HG03103 (cell line): Measurements from ENCODE around the gene TBC1D22A.
"Not testable (repeated sequence)": the region's sequence is repeated elsewhere in the genome, so short reads cannot be mapped to it uniquely, and the experiment has no call there.

Source experiments
- ATAC-seq: cut with Tn5 transposase; IDR thresholded peaks from one replicate; pipeline ENCODE4 v1.9.1; 2021; ENCODE audit warnings: low read depth; ENCODE audit not compliant: unreplicated experiment

The TBC1D22A gene

DNA sequence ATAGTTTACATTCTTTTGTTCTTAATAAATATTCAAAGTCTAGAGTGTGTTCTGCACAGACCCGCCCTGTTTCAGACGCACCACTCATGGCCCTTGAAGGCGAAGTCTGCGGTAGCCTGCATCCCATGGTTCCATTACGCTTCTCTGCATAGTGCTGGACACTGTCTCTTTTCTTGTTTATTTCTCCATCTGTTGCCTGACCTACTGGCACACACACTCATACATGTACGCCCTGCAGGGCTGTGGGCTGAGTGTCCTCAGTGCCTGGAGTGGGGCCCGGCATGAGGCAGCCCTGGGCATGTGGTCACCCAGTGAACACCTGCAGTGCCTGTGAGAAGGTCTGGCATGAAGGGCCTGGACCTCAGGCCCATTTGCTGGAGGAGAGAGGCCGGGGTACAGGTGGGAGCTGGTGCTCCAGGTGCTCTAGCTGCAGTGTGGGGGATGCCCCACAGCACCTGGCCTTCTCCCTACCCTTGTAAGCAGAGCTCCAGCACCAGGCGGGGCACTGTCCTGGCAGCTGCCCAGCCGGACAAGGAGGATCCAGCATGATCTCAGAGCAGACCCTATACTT lies 404.1 kb downstream of the TBC1D22A start:
- ATAC-seq = no peak

DNA sequence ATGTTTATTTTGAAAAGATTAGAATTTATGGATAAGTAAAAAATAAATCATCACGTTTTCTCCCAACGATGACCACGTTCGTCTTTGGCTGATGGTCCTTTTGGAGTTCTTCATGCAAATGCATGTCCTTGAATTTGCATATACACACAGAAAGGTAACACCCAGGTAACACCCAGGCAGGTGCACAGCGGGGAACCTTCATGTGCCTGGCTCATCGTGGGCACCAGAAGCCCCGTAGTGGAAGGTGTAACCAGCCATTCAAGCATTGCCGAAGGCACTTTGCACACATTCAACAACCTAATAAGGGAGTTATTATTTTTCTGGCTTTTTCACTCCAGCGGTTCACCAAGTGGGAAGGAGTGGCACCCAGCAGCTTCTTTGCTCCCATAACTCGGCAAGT lies 404.6 kb downstream of the TBC1D22A start:
- no peak for ATAC-seq

DNA sequence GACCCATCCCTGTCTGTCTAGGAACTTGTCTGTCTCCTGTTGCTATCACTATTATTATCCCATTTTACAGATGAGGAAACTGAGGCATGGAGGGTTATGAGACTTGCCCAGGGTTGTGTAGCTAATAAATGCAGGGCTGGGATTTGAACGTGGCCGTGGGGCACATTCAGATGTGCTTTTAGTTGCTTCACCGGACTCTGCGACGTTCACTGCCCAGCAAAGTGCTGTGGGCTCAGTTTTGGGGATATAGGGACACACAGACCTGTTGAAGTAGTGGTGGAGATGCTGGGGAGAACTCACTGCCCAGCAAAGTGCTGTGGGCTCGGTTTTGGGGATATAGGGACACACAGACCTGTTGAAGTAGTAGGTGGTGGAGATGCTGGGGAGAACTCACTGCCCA lies 405.5 kb downstream of the TBC1D22A start:
- not testable (repeated sequence) for ATAC-seq

DNA sequence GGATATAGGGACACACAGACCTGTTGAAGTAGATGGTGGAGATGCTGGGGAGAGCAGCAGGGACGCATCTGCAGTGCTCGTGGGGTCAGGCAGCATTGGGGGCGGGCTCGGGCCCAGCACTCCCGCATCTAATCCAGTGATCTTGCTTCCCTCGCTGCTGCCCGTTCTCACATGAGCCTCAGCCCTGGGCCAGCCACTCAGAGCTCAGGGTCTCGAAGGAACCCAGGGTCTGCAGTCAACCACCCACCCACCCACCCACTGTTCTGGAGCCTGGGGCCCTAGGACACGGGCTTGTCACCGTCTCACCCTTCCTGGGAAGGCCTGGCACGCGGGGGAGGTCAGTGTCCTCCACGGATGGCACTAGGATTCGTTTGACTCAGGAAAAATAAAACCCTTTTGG lies 406.0 kb downstream of the TBC1D22A start:
- no peak for ATAC-seq

DNA sequence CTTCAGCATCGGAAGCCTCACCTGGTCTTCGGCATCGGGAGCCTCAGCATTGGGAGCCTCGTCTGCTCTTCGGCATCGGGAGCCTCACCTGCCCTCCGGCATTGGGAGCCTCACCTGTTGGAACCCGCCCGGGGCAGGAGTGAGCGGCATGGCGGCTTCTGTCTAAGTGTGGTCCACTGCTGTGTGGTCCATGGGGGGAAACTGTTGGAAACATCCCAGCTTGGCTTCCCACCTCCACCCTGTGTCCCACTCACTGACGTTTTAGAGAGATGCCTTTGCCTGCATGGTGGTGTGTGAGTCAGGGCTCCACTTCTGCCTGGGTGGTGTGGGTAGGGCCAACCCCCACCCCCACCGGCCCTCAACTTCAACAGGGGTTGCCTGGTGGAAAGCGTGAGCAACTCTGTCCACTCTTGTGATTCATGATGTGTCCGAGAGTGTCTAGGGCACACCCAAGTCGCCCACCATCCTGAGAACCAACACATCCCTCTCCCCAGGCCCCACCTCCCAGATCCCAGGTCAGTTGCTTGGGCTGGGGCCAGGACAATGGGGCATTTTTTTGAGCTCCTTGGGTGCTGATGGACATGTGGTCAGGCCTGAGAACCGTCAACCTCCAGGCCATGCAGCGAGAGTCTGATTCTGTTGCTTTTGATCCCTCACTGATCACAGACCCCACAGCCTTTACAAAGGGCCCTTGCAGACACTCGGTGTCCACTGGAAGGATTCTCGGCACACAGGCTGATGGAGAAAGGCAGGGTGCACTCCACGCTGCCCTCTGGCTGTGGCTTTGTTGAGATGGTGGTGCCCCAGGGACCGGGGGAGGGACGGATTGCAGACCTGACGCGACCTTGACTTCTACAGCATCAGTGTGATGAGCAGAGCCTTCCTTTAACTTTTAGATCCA lies 406.7 kb downstream of the TBC1D22A start:
- ATAC-seq = no peak

DNA sequence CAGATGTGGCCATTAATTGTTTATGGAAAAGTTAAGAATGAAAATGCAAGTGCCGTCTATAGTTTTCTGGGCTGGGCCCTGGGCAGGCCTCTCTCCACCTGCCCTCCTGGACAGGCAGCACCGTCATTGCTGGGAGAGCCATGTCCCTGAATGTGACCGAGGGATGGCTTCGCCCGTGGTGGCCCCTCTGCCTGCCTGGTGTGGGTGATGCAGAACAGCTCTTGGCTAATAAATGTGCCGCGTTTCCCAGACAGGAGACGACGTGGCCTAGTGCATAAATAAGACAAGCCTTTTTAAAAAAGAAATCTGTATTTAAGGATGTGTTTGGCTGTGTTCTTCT lies 407.3 kb downstream of the TBC1D22A start:
- ATAC-seq = no peak

DNA sequence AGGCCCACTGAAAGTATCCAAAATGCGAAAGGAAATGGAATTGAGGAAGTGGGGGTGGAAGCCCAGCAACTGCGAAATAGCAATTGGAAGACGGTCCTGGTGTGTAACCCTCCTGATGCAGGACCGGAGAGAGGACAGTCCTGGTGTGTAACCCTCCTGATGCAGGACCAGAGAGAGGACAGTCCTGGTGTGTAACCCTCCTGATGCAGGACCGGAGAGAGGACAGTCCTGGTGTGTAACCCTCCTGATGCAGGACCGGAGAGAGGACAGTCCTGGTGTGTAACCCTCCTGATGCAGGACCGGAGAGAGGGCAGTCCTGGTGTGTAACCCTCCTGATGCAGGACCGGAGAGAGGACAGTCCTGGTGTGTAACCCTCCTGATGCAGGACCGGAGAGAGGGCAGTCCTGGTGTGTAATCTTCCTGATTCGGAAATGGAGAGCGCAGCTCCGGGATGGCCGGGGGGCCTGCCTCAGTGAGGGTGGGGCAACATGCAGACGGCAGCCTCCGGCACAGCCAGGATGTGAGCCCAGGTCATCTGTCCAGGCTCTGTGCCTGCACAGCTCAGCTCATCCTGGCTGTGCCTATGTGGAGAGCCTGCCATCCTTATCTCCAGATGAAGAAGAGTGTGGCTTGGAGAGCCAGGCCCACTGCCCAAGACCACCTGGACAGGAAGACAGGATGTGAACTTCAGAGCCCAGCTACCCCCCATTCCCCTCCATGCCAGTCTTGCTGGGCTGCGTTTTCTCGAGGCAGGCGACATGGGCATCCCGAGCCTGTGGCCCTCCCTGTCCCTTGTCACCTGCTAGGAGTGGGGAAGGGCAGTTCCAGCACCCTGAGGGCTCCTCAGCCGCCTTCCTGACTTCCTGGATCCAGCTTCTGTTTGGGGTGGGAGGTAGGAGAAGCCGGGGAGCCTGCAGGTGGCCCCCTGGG lies 408.3 kb downstream of the TBC1D22A start:
- ATAC-seq = not testable (repeated sequence)

DNA sequence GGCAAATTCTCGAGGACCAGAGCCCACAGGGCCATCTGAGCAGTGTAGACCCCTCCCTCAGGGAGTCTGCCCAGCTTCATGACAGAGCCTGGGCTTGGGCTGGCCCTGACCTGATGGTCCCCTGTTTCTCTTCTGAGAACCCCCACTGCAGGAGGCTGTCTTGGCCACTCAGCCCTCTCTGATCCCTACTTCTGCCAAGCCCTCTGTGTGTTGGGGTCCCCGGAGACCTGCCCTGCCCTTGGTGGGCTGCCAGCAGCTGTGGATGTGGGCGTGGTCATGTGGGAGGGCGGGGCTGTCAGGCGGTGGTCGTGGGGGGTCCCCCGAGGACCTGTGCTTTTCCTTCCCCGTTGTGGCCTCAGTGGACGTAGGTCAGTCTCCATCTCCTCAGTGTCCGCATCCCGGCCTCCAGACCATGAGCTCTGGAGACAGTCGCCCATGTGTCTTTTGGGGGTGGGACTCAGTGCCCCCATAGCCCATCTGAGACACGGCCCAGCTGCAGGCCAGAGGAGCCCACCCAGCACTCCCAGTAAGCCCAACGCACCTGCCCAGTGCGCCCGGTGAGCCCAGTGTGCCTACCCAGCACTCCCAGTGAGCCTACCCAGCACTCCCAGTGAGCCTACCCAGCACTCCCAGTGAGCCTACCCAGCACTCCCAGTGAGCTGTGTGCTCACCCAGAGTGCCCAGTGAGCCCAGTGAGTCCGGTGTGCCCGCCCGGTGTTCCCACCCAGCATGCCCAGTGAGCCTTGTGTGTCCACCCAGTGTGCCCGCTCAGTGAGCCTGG lies 409.2 kb downstream of the TBC1D22A start:
- ATAC-seq = no peak

DNA sequence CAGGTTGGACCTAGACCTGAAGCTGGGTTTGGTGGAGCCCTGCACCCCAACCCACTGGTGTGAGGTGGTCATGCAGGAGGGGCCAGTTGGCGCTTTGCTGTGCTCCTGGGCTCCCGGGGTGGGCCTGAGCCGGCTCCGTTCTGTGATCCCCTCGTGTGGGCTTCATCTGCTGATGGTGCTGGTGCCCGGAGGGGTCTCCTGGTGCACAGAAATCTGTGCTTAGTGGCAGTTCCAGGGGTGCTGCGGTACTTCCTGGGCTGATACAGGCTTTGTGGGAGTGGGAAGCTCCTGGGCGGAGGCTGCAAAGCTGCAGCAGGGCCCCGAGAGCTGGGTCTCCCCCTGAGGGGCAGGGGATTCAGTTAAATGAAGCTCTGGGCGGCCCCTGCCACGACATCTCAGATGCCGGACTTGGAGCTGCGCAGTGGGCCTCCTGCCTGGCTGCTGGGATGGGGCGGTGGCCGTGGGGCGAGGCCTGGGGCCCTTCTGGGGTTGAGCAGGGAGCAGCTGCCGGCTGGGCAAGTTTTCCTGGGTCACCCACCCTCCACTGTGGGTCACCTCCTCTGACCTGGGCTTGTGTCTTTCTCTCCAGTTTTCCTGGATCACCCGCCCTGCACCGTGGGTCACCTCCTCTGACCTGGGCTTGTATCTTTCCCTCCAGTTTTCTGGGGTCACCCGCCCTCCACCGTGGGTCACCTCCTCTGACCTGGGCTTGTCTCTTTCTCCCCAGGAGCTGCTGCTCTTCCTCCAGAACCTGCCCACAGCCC lies 410.5 kb downstream of the TBC1D22A start:
- ATAC-seq = no peak

DNA sequence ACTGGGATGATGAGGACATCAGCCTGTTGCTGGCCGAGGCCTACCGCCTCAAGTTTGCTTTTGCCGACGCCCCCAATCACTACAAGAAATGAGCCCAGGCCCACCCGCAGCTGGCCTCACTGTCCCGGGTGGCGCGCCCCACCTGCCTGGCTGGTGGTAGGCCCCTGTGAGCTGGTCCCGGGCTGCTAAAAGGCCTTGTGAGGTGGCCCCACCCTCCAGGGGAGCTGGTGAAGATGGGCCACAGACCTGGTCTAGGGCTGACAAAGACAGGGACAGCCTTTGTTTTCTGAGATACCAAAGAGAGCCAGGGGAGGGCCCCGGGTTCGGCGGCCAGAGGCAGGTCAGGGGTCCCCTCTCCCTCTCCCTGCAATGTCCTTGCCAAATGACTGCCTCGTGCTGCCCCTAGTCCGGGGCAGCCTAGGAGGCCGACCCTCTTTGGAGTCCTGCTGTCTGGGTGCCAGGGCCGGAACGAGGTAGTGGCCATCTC lies 411.1 kb downstream of the TBC1D22A start:
- ATAC-seq = no peak

DNA sequence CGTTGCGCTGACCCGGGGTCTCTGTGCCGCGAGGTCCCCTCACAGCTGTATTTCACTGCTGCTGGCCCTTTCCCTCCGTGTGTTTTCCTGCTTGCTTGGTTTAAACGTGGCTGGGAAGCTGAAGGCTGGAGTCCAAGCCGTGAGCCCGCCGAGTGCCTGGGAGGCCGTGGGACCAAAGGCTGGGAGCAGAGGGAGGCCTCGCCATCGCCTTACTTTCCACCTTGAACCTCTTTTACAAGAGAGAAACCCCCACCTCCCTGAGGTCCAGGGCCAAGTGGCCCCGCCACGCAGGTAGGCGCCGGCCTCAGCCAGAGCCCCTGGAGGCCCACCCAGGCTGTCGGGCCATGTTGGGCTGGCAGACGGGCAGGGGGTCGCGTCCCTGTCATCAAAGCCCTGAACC lies 411.6 kb downstream of the TBC1D22A start:
- no peak for ATAC-seq

DNA sequence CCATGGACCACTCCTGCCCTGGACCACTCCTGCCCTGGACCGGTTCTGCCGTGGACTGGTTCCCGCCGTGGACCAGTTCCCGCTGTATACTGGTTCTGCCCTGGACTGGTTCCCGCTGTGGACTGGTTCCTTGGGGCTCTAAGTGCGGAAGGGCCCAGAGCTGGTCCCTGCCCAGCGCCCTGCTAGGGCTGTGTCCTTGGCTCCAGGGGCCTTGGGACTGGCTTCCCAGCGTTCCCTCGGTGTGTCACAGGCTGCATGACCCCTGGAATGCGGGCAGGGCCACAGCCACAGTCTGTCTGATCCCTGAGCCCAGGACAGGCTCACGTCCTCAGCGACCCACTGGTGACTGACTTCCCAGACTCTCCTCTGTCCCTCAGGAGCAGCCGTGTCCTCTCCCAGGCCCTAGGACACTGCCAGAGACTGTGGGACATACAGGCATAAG lies 412.2 kb downstream of the TBC1D22A start:
- no peak for ATAC-seq

DNA sequence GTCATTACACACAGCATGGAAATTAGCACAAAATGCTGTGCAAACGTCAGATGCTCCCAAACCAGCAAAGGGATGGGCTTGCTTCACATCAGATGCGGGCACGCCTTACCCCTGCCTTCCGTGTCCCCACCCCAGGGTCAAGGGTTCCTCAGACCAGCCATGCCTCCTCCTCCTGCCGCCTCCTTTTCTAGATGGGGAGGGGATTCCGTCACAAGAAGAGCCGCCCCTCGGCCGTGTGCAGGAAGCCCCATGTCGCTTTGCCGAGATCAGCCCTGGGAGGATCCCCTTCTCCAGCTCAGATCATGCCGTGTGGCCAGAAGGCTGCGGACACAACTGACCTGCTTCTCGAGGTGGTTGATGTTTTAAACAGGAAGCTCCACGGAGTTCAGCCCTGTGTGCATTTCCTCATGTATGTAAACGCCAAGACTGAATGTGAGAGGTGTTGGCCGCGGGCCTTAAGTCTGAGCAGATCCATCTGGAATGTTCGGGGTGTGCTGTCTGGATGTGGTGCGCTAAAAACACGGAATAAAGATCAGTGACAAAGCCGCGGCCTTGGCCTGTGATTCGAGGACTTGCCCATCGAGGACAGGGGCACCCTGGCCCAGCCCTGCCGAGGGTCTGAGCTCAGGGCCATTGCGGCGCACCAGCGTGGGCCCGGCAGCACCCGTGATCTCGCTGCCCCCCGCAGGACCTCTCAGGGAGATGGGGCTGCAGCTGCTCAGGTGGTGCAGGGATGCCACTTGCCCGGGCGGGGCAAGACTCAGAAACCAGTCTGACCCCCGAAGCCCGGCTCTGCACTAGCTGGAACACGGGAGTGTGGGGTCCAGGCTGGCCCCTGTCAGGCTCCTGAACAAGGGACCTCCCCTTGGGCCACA lies 412.9 kb downstream of the TBC1D22A start:
- ATAC-seq = no peak

DNA sequence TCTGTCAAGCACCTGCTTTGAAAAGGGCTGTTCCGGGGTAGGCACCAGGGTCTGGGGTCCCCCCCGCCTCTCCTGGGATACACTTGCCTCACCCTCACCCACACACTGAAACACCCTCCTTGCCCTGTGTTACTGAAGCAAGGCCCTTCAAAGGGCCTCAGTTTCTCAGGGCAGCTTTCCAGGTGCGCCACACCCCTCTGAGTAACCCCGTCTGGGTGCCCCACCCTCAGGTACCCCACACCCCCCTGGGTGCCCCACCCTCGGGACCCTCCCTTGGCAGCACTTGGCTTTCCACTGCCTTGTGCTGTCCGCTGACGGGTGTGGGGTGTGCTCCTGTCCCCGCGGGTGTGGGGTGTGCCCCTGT lies 413.6 kb downstream of the TBC1D22A start:
- no peak for ATAC-seq

DNA sequence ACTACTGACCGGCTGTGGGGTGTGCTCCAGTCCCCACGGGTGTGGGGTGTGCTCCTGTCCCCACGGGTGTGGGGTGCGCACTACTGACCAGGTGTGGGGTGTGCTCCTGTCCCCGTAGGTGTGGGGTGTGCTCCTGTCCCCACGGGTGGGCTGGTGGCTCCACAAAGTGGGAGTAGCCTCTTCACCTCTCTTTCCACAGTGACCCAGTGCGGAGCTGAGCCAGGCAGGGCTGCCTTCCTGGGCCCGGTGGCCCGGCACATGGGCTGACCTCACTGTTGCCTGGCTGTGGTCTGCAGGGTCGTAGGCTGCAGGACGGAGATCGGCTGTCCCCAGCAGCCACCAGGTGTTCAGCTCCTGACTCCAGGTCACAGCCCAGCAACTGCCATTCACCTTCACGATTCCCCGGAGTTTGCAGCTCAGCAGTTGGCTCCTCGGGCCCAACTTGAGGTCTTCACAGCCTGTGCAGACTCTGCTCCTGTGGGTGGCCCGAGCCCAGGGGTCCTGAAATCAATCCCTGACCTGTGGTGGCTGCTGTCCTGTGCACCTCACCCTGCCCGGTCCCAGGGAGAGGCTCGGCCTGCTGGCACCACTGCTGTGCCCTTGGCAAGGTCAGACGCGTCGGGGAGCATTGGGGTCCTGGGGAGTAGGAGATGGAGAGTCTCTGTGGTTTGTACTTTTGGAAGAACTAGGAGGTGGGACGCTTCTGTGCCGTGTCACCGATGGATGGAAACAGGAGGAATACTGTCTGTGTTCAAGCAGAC lies 414.3 kb downstream of the TBC1D22A start:
- no peak for ATAC-seq

DNA sequence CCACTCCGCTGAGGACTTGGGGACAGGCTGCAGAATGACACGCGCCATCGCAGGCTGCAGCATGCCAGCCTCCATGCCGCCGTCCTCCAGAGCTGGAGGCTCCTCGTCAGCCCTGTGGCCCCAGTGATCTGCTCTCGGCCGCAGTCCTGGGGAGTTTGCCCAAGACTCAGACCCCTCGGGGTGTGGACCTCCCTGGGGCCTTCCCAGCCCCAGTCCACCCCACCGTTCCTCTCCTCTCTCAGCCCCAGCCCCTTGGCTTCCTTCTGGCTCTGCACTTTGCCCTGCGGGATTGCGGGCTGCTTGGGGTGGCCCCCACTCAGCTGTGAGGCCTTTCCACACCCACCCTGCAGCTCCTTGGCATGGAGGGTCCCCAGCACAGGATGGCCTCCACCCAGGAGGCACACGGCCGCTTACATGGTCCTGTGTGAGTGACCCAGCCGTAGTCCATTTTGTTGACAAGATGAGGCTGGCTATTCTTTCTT lies 414.9 kb downstream of the TBC1D22A start:
- ATAC-seq = no peak

DNA sequence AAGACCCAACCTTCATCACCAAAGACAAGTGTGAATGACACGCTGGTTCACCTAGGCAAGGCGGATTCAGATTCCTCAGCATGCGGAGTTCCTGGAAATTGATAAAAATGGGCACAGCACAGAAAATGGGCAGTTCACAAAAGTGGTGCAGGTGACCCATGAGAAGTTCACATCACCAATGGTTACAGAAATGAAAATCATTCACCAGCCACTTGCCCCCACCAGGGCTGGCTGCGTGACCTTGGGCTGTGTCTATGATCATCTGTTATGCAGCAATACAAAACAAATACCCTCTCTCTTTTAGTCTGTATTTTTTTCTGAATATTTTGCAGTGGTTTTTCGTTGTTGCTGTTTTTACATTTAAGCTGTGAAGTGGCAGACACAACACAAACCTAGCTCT lies 415.9 kb downstream of the TBC1D22A start:
- ATAC-seq = no peak

DNA sequence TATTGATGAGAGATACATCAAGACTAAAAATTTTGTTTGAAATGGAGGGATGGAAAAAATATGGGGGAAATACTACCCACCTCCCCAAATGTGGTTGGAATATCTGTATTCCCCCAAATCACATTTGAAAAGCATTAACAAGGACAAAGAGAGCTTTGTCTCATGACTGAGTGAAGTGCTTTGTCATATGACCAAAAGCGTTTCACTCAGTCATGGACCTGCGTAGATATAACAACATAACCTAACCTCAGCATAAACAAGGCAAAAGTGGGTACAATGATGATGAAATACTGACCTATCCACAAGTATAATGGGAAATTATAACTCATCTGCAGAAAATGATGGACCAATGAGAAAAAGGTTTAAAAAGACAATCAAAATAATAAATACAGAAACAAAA lies 418.3 kb downstream of the TBC1D22A start:
- ATAC-seq = no peak
